ENCODE results near the gene TIA1. TPM values are rescaled to one million over a fixed set of nuclear protein-coding genes. Genes with fewer than 3 reads are reported as not detected.
"Not testable (repeated sequence)": the region's sequence is repeated elsewhere in the genome, so short reads cannot be mapped to it uniquely, and the experiment has no call there.

Gene TIA1
- total and polyA plus RNA-seq, 12 donors, result 18.8 to 107 (median 43.2) TPM

GRCh38 chr2:70280242-70280798 is 31.9 kb upstream of the TIA1 start:
- TF ChIP-seq CTCF (IDR thresholded peaks at IDR 0.05), result no peak
- Histone ChIP-seq H3K27me3 (no peaks in the 10 kb centered on the region), H3K4me3 (no peak overlapping the region), H3K4me1 (peaks cover 0 to 37% (median 8%) of the 10 kb centered on the region in 9 donors), H3K36me3 (peaks cover 0 to 100% (median 58%) of the 10 kb centered on the region in 9 donors), H3K9me3 (no peaks in the 10 kb centered on the region), H3K27ac (no peak overlapping the region)
- DNase-seq (no peak), ATAC-seq (no peak)
- intact Hi-C loops (cut with DNase I), result no loop called here
- WGBS, 2 donors, result 95 to 99% methylated on average over 2 of the region's 2 CpGs

GRCh38 chr2:70270323-70270722 is 21.9 kb upstream of the TIA1 start:
- WGBS, 2 donors, result 53 to 57% methylated on average over 3 of the region's 3 CpGs
- no peaks in the 10 kb centered on the region for H3K9me3 ChIP-seq
- peak overlapping the region in 1 of 10 donors; percentile 17 for H3K27ac ChIP-seq
- DNase-seq, result no peak
- H3K4me1 ChIP-seq, result peaks cover 0 to 9% (median 0%) of the 10 kb centered on the region in 9 donors
- intact Hi-C loops (cut with DNase I), result no loop called here
- no peaks in the 10 kb centered on the region for H3K27me3 ChIP-seq
- ATAC-seq, result peak in 1 of 8 donors; percentile 29
- no peak for TF ChIP-seq CTCF (IDR thresholded peaks at IDR 0.05)
- H3K4me3 ChIP-seq, result no peak overlapping the region
- peaks cover 0 to 61% (median 18%) of the 10 kb centered on the region in 9 donors for H3K36me3 ChIP-seq

GRCh38 chr2:70269422-70270302 is 21.2 kb upstream of the TIA1 start:
- H3K27me3 ChIP-seq; H3K4me3 ChIP-seq; intact Hi-C loops (cut with DNase I); H3K9me3 ChIP-seq; DNase-seq; ATAC-seq; H3K4me1 ChIP-seq: not testable (repeated sequence)
- peak overlapping the region in 1 of 10 donors; percentile 17 for H3K27ac ChIP-seq
- peaks cover 0 to 61% (median 12%) of the 10 kb centered on the region in 9 donors for H3K36me3 ChIP-seq
- WGBS, 2 donors, result 94% methylated on average over 18 of the region's 18 CpGs

- ATAC-seq; H3K9me3 ChIP-seq; DNase-seq; H3K27me3 ChIP-seq; intact Hi-C loops (cut with DNase I); H3K27ac ChIP-seq; H3K4me3 ChIP-seq: not testable (repeated sequence)
- Histone ChIP-seq H3K36me3 (peaks cover 0 to 80% (median 13%) of the 10 kb centered on the region in 9 donors), H3K4me1 (peaks cover 0 to 22% (median 6%) of the 10 kb centered on the region in 9 donors)
- 97 to 98% methylated on average over 28 to 30 of the region's 30 CpGs for WGBS, 2 donors
Measured at GRCh38 chr2:70266925-70267324, 18.5 kb upstream of the TIA1 start.

GRCh38 chr2:70261501-70261900 is 13.1 kb upstream of the TIA1 start:
- ATAC-seq, result no peak
- 47 to 58% methylated on average over 1 of the region's 1 CpG for WGBS, 2 donors
- Histone ChIP-seq H3K27me3 (no peaks in the 10 kb centered on the region), H3K27ac (peak overlapping the region in 8 of 10 donors; percentile 22 to 96 (median 44)), H3K4me3 (peak overlapping the region in 3 of 10 donors; percentile 11 to 26 (median 12)), H3K36me3 (peaks cover 0 to 72% (median 14%) of the 10 kb centered on the region in 9 donors), H3K4me1 (peaks cover 0 to 51% (median 41%) of the 10 kb centered on the region in 9 donors), H3K9me3 (no peaks in the 10 kb centered on the region)
- DNase-seq, result no peak
- intact Hi-C loops (cut with DNase I), result no loop called here
- TF ChIP-seq CTCF (IDR thresholded peaks at IDR 0.05), result peak in 1 of 9 donors; percentile 10

Measured in heart right ventricle (tissue), 16 donors.